ENCODE measurements around the gene SGCG. TPM values are rescaled to one million over a fixed set of nuclear protein-coding genes. Genes with fewer than 3 reads are reported as not detected.

The SGCG gene
- total RNA-seq, 1 experiment from 2014 or later = 0.15 TPM

DNA sequence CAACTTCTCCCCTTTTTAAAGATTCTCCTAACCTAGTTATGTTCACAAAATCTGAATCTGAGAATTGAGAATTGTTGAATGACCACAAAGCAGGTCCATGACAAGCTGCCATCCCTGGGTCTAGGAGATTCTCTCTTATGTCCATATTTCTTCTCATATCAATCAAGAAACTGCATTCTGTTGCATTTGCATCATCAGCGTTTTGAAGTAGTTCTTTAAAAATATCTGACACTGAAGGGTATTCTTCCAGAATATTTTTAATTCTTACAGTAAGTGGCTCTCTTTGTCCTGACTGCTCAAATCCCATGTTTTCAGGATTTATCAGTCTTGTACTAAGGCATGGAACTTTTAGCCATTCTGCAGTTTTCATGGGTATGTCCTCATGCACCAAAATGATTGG is 158.4 kb downstream of the SGCG start:
- ChIA-PET RAD21 (ENCODE audit: low non-redundant PET in 1 of 2, low total read pairs in 2 of 2, uncharacterized antibody in 2 of 2, unreplicated experiment in 2 of 2) (no interaction called here), POLR2A (no interaction called here), CTCF (no interaction called here)
- Histone ChIP-seq H3K79me2 (ENCODE audit: insufficient read depth, low read length) (peaks cover 7% of the 10 kb centered on the region; the same call in 1 of the 2 replicates), H3K4me3 (replicated peaks in 1 of 2; ENCODE audit: low read depth in 1 of 2, low read length in 2 of 2) (no peak overlapping the region), H3K27ac (ENCODE audit: low read depth, low read length) (no peak overlapping the region), H3K9me3 (ENCODE audit: control insufficient read depth in 1 of 2, insufficient read depth in 1 of 2, low read depth in 1 of 2, low read length in 2 of 2) (no peaks in the 10 kb centered on the region), H3K9me2 (ENCODE audit: insufficient read depth) (no peaks in the 10 kb centered on the region), H3K4me2 (ENCODE audit: low read length) (no peak overlapping the region), H3K4me1 (ENCODE audit: control insufficient read depth in 1 of 2, insufficient read depth in 2 of 2, low read length in 2 of 2) (no peaks in the 10 kb centered on the region), H4K20me1 (ENCODE audit: insufficient read depth) (no peaks in the 10 kb centered on the region), H3K36me3 (ENCODE audit: control insufficient read depth in 1 of 2, insufficient read depth in 2 of 2, low read length in 2 of 2) (peaks cover 9 to 25% of the 10 kb centered on the region in 2 experiments), H3K9ac (ENCODE audit: low read length) (no peak overlapping the region), H3K27me3 (ENCODE audit: insufficient read depth, low read length) (no peaks in the 10 kb centered on the region), H2AFZ (ENCODE audit: low read depth, low read length, poor library complexity, severe bottlenecking) (no peak overlapping the region)
- BruUV-seq (replicated peaks) = no TSS peak
- no peak for ATAC-seq
- intact Hi-C loops (cut with micrococcal nuclease) = no loop called here
- DNase-seq (ENCODE audit: low read depth, low spot score) = no peak
- TF ChIP-seq RAD21 (IDR thresholded peaks at IDR 0.05; ENCODE audit: low read depth) = no peak
- TF ChIP-seq CBX3 (IDR thresholded peaks at IDR 0.05; ENCODE audit: low read depth) = no peak
- no peak for TF ChIP-seq YY1 (IDR thresholded peaks at IDR 0.05; ENCODE audit: extremely low read depth, insufficient replicate concordance, low read depth, low read length)
- no peak for TF ChIP-seq SRF (IDR thresholded peaks at IDR 0.05; ENCODE audit: low read depth)
- TF ChIP-seq, protein P1, sequence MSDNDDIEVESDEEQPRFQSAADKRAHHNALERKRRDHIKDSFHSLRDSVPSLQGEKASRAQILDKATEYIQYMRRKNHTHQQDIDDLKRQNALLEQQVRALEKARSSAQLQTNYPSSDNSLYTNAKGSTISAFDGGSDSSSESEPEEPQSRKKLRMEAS (IDR thresholded peaks at IDR 0.05) = no peak
- TF ChIP-seq EGR1 (IDR thresholded peaks at IDR 0.05; ENCODE audit: low read depth) = no peak
- no peak for TF ChIP-seq SP1 (IDR thresholded peaks at IDR 0.05; ENCODE audit: low read depth)
- no peak for TF ChIP-seq TCF7L2 (IDR thresholded peaks at IDR 0.05; ENCODE audit: borderline replicate concordance, extremely low read depth, insufficient read depth, insufficient read length)
- TF ChIP-seq, protein P2, sequence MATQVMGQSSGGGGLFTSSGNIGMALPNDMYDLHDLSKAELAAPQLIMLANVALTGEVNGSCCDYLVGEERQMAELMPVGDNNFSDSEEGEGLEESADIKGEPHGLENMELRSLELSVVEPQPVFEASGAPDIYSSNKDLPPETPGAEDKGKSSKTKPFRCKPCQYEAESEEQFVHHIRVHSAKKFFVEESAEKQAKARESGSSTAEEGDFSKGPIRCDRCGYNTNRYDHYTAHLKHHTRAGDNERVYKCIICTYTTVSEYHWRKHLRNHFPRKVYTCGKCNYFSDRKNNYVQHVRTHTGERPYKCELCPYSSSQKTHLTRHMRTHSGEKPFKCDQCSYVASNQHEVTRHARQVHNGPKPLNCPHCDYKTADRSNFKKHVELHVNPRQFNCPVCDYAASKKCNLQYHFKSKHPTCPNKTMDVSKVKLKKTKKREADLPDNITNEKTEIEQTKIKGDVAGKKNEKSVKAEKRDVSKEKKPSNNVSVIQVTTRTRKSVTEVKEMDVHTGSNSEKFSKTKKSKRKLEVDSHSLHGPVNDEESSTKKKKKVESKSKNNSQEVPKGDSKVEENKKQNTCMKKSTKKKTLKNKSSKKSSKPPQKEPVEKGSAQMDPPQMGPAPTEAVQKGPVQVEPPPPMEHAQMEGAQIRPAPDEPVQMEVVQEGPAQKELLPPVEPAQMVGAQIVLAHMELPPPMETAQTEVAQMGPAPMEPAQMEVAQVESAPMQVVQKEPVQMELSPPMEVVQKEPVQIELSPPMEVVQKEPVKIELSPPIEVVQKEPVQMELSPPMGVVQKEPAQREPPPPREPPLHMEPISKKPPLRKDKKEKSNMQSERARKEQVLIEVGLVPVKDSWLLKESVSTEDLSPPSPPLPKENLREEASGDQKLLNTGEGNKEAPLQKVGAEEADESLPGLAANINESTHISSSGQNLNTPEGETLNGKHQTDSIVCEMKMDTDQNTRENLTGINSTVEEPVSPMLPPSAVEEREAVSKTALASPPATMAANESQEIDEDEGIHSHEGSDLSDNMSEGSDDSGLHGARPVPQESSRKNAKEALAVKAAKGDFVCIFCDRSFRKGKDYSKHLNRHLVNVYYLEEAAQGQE (IDR thresholded peaks at IDR 0.05; ENCODE audit: low read depth) = no peak
- TF ChIP-seq, protein P3, sequence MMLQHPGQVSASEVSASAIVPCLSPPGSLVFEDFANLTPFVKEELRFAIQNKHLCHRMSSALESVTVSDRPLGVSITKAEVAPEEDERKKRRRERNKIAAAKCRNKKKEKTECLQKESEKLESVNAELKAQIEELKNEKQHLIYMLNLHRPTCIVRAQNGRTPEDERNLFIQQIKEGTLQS (IDR thresholded peaks at IDR 0.05) = no peak
- TF ChIP-seq SIN3A (IDR thresholded peaks at IDR 0.05; ENCODE audit: low read depth) = no peak
- no peak for TF ChIP-seq FOSL1 (IDR thresholded peaks at IDR 0.05; ENCODE audit: low read depth)
- TF ChIP-seq POLR2A (IDR thresholded peaks at IDR 0.05; ENCODE audit: borderline replicate concordance, extremely low read depth, insufficient read depth, insufficient read length) = no peak

Measured in HCT116 (cell line).